Stomach smooth muscle (tissue), 2 donors: ENCODE measurements around the gene MAD2L1BP.

Experiments used
- H3K27ac ChIP-seq: one replicate; pipeline ENCODE4 v1.7.0; 2013; ENCODE audit warnings: mild to moderate bottlenecking, low read length, inconsistent platforms
- H3K27me3 ChIP-seq, 2 donors: one replicate each; pipeline ENCODE4 v1.7.0; 2013; ENCODE audit warnings: low read length in 2 of 2; ENCODE audit not compliant: insufficient read depth in 2 of 2, control insufficient read depth in 1 of 2
- H3K36me3 ChIP-seq, 2 donors: one replicate each; pipeline ENCODE4 v1.7.0; 2013; ENCODE audit warnings: low read length in 2 of 2; ENCODE audit not compliant: control insufficient read depth in 2 of 2, insufficient read depth in 2 of 2
- H3K4me1 ChIP-seq: one replicate; pipeline ENCODE4 v1.7.0; 2013; ENCODE audit warnings: low read length; ENCODE audit not compliant: control insufficient read depth, insufficient read depth
- H3K4me3 ChIP-seq, 2 donors: one replicate each; pipeline ENCODE4 v1.7.0; 2013; ENCODE audit warnings: low read length in 2 of 2
- H3K9ac ChIP-seq, 2 donors: one replicate each; pipeline ENCODE4 v1.7.0; 2013; ENCODE audit warnings: low read length in 2 of 2, mild to moderate bottlenecking in 1 of 2
- H3K9me3 ChIP-seq, 2 donors: one replicate each; pipeline ENCODE4 v1.7.0; 2013; ENCODE audit warnings: low read length in 2 of 2; ENCODE audit not compliant: control insufficient read depth in 2 of 2
- donor health status: healthy.
- donor health status: Pancreatic carcinoma.

Gene MAD2L1BP

GRCh38 chr6:43667245-43668150, 31.9 kb downstream of the MAD2L1BP start:
- Histone ChIP-seq H3K27ac (no peak overlapping the region), H3K4me3 (peak overlapping the region; percentile 23 to 66), H3K36me3 (peaks cover 9 to 11% of the 10 kb centered on the region in 2 donors), H3K9ac (peak overlapping the region; percentile 36 to 47), H3K9me3 (no peaks in the 10 kb centered on the region), H3K27me3 (no peaks in the 10 kb centered on the region), H3K4me1 (peaks cover 51% of the 10 kb centered on the region)

- no peaks in the 10 kb centered on the region for H3K27me3 ChIP-seq
- peak overlapping the region; percentile 11 to 22 for H3K4me3 ChIP-seq
- H3K36me3 ChIP-seq, result peaks cover 11 to 12% of the 10 kb centered on the region in 2 donors
- H3K4me1 ChIP-seq, result peaks cover 60% of the 10 kb centered on the region
- H3K9me3 ChIP-seq, result no peaks in the 10 kb centered on the region
- H3K9ac ChIP-seq, result peak overlapping the region; percentile 30 to 36
- peak overlapping the region; percentile 78 for H3K27ac ChIP-seq
Measured at GRCh38 chr6:43668151-43669028, 32.8 kb downstream of the MAD2L1BP start.

- H3K4me1 ChIP-seq, result peaks cover 67% of the 10 kb centered on the region
- H3K4me3 ChIP-seq, result peak overlapping the region; percentile 11 to 22
- no peaks in the 10 kb centered on the region for H3K27me3 ChIP-seq
- peaks cover 19% of the 10 kb centered on the region in 2 donors for H3K36me3 ChIP-seq
- H3K27ac ChIP-seq, result peak overlapping the region; percentile 78
- H3K9ac ChIP-seq, result peak overlapping the region; percentile 30 to 36
- no peaks in the 10 kb centered on the region for H3K9me3 ChIP-seq
Measured at GRCh38 chr6:43669050-43669921, 33.6 kb downstream of the MAD2L1BP start.

- Histone ChIP-seq H3K36me3 (peaks cover 27% of the 10 kb centered on the region in 2 donors), H3K27me3 (no peaks in the 10 kb centered on the region), H3K27ac (peak overlapping the region; percentile 78), H3K4me3 (no peak overlapping the region), H3K9ac (peak overlapping the region in 1 of 2 donors; percentile 14), H3K4me1 (peaks cover 67% of the 10 kb centered on the region), H3K9me3 (no peaks in the 10 kb centered on the region)
Measured at GRCh38 chr6:43669922-43670622, 34.4 kb downstream of the MAD2L1BP start.

DNA sequence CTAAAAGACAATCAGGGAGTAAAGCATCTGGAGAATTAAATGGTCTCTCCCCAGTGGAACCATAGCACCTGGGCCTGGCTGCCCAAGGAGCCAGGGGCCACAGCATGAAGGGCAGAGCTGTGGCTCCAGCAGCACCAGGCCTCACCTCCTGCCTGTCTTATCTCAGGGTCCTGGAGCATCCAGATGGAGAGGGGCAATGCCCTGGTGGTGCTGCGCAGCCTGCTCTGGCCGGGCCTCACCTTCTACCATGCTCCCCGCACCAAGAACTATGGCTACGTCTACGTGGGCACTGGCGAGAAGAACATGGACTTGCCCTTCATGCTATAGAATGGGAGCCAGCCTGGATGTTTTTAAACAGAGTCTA, 35.0 kb downstream of the MAD2L1BP start:
- Histone ChIP-seq H3K4me1 (peaks cover 67% of the 10 kb centered on the region), H3K27ac (no peak overlapping the region)

GRCh38 chr6:43671011-43671800, 35.6 kb downstream of the MAD2L1BP start:
- Histone ChIP-seq H3K36me3 (peaks cover 31 to 33% of the 10 kb centered on the region in 2 donors), H3K9ac (no peak overlapping the region), H3K27ac (peak overlapping the region; percentile 53)

More for the DNA sequence above, 35.0 kb downstream of the MAD2L1BP start:
- Histone ChIP-seq H3K27me3 (no peaks in the 10 kb centered on the region), H3K4me3 (no peak overlapping the region), H3K9ac (no peak overlapping the region), H3K36me3 (peaks cover 30 to 32% of the 10 kb centered on the region in 2 donors), H3K9me3 (no peaks in the 10 kb centered on the region)

DNA sequence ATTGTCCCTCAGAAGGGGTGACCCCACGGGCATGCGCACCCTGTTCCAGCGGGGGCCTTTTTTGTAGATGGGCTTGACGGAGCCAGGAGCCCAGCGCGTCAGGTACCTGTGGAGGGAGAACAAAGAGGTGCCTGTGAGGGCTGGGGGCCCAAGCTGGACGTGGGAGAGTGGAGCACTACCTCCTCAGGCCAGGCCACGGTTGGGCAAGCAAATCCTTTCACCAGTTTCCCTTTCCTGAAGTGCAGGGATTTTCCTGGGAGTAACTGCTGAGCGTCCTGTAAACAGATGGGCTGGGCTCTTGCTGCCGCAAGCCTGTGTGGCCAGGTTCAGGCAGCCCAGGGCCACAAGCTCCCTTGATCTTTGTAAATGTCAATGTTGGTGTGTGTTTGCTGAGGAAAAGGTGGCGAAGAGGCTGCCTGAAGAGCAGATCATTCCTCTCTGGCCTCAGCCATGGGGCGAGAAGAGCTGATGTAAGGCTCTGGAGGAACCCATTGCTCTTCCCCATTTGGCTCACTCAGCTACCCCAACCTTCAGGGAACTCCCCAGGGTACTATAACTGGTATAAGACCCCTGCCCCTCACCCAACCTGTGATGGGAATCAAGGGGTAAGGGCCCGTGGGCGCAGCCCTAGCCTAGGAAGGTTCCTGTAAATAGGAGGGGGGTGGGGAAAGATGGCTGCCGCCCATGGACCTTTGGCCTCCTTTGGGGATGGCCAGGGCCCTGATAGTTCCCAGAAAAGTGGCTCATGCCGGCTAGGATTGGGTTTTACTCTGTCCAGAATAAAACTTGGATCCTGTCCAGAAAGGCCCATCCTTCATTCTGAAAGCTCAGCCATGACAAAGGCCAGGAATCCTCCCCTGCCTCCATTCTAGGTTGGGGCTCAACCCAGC, 36.4 kb downstream of the MAD2L1BP start:
- Histone ChIP-seq H3K4me1 (peaks cover 67% of the 10 kb centered on the region), H3K9me3 (no peaks in the 10 kb centered on the region), H3K27ac (peak overlapping the region; percentile 53), H3K4me3 (no peak overlapping the region), H3K9ac (no peak overlapping the region), H3K36me3 (peaks cover 40 to 42% of the 10 kb centered on the region in 2 donors), H3K27me3 (no peaks in the 10 kb centered on the region)

More at GRCh38 chr6:43671011-43671800, 35.6 kb downstream of the MAD2L1BP start:
- H3K4me3 ChIP-seq, result no peak overlapping the region
- H3K9me3 ChIP-seq, result no peaks in the 10 kb centered on the region
- peaks cover 67% of the 10 kb centered on the region for H3K4me1 ChIP-seq
- H3K27me3 ChIP-seq, result no peaks in the 10 kb centered on the region

- Histone ChIP-seq H3K36me3 (peaks cover 55 to 56% of the 10 kb centered on the region in 2 donors), H3K9me3 (no peaks in the 10 kb centered on the region), H3K4me1 (peaks cover 51% of the 10 kb centered on the region), H3K27me3 (no peaks in the 10 kb centered on the region), H3K27ac (peak overlapping the region; percentile 41), H3K4me3 (no peak overlapping the region), H3K9ac (no peak overlapping the region)
Measured at GRCh38 chr6:43673444-43674084, 37.9 kb downstream of the MAD2L1BP start.
